Measurements from ENCODE around the gene DHX15.
"Not testable (repeated sequence)": the region's sequence is repeated elsewhere in the genome, so short reads cannot be mapped to it uniquely, and the experiment has no call there.

Gene DHX15

DNA sequence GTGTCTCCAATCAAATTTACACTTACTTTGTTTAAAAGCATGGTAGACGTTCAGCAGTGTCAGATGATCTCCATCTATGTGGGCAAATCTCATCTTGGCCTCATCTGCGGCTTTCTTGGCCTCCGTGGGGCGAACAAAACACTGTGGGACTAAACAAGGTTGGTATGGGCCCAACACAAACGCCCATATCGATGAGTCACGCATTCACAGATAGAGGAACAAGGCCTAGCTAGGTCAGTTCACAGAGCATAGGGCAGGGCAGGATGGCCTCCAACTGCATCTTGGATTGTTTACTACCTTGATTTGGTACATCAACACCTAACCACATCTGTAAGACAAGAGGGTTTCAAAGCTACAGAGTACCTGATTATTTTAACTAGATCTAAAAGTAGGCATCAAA, 47.3 kb downstream of the DHX15 start:
- DNase-seq, result no peak

- no peak for DNase-seq
These were observed 49.0 kb downstream of the DHX15 start for GRCh38 chr4:24535399-24535798.

DNA sequence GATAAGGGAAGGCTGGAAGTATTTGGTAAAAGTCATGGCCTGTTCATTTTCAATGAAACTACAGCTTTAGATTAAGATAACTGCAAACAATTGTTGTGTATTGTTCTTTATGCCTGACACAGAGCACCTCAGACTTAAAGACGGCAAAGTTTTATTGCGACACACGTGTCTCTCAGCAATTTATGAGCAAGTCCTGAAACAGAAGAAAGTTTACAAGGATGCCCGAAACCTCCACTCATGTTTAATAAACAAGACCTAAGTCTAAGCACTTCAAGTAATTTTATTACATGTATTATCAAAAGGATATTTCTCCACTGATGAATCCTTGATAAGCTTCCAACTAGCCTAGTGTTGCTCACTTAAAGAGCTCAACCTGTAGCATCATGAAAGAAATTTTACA, 51.0 kb downstream of the DHX15 start:
- DNase-seq, result no peak

DNA sequence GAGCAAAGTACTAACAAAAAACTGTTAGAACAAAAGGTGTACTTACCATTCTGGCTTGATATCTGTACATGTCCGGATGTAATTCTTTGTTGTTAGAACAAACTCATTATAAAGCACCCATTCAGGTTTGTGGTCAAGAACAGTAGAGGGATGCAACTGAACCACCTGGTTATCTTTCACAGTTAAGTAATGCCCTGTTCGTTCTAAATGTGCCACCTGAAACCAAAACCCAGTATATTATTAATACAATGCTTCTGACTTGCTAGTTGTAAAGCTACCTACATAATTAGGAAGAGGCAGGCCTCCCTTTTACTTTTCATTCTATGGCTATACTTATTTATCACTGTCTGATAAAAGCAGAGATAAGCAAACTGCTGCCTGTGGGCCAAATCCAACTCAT, 54.8 kb downstream of the DHX15 start:
- DNase-seq, result no peak

DNA sequence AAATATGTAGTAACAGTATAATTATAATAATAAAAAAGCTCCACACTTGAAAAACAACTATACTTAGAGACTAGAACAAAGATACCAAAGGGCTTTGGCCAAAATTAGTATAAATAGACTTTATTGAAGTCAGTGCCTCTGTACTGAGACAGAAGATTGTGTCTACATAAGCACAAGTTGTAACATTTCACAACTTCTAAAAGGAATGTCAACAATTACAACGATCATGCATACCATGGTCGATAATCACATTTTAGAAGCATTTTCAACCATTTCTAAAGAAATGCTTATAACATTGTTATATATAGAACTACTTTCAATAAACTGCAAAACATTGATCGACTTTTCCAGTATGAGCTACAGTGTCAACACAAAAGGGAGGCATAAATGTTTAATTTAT, 57.0 kb downstream of the DHX15 start:
- DNase-seq, result no peak

DNA sequence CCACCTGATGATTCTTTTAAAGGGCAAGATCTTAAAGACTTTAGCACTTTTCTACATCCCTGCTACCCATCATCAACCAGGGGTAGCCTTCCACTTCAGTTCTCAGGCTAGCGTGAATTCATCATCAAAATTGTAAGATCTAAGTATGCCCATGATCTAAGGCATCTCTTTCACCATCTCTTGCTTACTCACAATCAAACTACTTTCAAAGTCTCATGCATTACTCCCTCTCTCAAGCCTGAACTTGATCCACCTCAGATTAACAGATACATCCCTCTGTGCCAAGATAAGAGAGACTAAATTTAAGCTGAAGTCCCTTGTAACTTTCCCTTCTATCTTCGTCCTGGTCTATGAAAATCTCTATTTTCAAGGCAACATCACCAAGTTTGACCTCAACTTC, 62.8 kb downstream of the DHX15 start:
- DNase-seq, result no peak

GRCh38 chr4:24519649-24520048, 64.7 kb downstream of the DHX15 start:
- DNase-seq, result no peak

DNA sequence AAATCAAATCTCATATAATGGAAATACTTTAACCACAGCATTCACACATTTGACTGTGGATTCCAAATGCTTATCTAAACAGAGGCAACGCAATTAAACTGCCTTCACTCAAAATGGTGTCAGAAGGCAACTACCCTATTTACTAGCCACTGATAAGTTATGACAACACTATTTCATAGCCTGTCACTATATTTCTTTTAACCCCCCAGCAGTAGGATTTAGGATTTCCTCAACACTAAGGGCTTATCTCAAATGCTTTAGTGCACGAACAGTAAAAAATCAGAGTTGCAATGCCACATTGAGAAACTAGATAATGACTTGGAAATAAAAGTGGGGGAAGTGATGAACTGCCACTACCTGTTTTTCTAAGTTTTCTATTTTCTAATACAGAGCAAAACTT, 66.7 kb downstream of the DHX15 start:
- no peak for DNase-seq

DNA sequence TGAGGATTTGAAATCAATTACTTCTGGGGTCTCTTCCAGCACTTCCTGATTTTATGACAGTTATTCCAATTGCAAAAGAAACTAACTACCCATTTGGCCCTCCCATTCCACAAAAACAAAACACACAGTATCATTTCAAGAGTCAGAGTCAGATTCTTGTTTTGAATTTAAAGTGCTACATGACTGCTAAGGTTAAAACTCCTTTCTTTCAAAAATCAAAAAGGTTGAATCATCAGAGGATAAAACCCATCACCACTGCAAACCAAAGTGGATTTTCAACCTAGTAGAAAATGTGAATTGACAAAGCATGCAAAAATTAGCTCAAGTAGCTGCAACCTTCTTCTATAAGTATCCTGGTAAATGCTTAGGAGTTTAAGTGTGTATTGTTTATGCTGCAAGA, 67.4 kb downstream of the DHX15 start:
- DNase-seq, result no peak

GRCh38 chr4:24515698-24516097, 68.7 kb downstream of the DHX15 start:
- DNase-seq, result no peak

- DNase-seq, result no peak
These were observed 69.5 kb downstream of the DHX15 start for GRCh38 chr4:24514808-24515207.

GRCh38 chr4:24513718-24514117, 70.6 kb downstream of the DHX15 start:
- DNase-seq, result no peak

- no peak for DNase-seq
These were observed 72.8 kb downstream of the DHX15 start for GRCh38 chr4:24511371-24512063.

DNA sequence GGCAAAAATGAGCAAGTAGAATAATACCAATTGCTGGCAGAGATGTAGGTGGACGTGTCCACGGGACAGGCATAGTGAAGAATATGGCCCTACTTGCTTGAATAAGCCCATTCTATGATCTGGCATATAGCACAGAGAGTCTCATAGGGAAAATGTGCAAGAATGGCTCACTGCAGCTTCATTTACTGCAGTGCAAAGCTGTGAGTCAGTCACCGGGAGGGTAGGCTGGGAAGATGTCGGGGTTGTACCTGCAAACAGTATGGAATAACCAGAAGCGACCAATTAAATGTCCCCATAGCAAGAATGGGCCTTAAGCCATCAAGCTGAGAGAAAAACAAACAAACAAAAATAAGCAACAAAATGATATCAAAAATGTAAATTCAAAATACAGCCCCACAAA, 74.3 kb downstream of the DHX15 start:
- DNase-seq, result no peak

GRCh38 chr4:24508541-24508940, 75.8 kb downstream of the DHX15 start:
- DNase-seq, result no peak

GRCh38 chr4:24507439-24507838, 76.9 kb downstream of the DHX15 start:
- no peak for DNase-seq

DNA sequence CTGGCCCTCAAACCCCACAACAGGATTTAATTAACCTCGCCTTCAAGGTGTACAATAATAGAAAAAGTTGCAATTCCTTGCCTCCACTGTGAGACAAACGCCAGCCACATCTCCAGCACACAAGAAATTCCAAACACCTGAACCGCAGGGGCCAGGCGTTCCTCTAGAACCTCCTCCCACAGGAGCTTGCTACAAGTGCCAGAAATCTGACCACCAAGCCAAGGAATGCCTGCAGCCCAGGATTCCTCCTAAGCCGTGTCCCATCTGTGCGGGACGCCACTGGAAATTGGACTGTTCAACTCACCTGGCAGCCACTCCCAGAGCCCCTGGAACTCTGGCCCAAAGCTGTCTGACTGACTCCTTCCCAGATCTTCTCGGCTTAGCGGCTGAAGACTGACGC, 81.3 kb downstream of the DHX15 start:
- not testable (repeated sequence) for DNase-seq

GRCh38 chr4:24497221-24497620, 87.1 kb downstream of the DHX15 start:
- no peak for DNase-seq

- DNase-seq, result no peak
These were observed 87.8 kb downstream of the DHX15 start for GRCh38 chr4:24496597-24496996.

DNA sequence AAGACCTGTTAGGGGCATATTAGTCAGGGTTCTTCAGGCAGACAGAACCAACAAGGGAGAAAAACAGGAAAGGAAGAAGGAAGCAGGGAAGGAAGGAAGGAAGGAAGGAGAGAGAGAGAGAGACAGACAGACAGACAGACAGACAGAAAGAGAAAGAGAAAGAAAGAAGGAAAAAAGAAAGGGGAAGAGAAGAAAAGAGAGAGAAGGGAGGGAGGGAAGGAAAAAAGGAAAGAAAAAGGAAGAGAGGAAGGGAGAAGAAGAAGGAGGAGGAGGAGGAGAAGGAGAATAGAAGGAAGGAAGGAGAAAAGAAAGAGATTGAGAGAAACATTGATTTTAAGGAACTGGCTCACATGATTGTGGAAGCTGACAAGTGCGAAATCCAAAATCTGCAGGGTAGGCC, 89.0 kb downstream of the DHX15 start:
- no peak for DNase-seq

DNA sequence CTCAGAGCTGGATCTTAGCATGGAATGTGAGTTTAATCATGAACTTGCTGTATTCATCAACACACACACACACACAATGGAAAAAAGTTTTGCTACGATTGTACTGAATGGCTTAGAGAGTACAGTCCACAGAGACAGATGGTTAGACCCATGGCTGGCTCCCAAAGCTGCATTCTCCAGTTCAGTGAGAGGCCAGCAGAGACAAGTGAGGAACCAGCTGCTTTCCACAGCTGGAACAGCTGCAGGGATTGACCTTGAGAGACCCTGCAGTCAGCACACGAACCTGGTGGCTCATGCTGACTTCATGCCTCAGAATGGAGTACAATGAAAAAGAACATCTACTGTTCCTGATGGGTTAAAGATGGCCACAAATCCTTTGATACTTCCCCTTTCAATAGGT, 94.5 kb downstream of the DHX15 start:
- DNase-seq, result no peak

GRCh38 chr4:24488399-24489164, 95.8 kb downstream of the DHX15 start:
- peak; percentile 75 to 78 for DNase-seq

DNA sequence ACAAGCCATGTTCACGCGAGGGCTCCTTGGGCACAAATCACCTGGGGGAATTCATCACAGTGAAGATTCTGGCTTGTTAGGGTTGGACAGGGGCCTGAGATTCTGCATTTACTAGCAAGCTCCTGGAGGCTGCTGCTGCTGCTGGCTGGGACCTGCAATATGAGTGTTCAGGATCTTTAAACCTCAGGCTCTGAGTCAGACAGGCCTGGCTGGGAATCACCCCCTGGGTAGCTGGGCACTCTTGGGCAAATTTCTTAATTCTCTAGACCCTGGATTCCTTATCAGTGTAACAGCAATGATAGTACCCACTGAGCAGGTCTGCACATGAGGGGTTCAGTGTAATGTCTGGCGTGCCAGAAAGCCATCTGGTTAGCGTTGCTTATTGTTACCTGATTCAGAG, 101.5 kb downstream of the DHX15 start:
- no peak for DNase-seq

GRCh38 chr4:24477919-24478318, 106.4 kb downstream of the DHX15 start:
- DNase-seq, result no peak

Measured in stimulated activated CD4-positive, alpha-beta T cell treated with anti-CD3 and anti-CD28 coated beads, Interleukin-2, amount 100 ng/mL, for 48 hours (primary cell).